C4-2B (cell line): ENCODE measurements around the gene EOLA1.

ENCODE experiments used
- ZFX ChIP-seq: fragments of 450-650 bp; IDR thresholded peaks from 2 replicates; pipeline ENCODE4 v1.6.1; 2017
- TF ChIP-seq, protein P1 (sequence below): fragments of 450-650 bp; conservative IDR thresholded peaks from 2 replicates; pipeline ENCODE4 v1.5.1; 2017; ENCODE audit warnings: mild to moderate bottlenecking

DNA sequence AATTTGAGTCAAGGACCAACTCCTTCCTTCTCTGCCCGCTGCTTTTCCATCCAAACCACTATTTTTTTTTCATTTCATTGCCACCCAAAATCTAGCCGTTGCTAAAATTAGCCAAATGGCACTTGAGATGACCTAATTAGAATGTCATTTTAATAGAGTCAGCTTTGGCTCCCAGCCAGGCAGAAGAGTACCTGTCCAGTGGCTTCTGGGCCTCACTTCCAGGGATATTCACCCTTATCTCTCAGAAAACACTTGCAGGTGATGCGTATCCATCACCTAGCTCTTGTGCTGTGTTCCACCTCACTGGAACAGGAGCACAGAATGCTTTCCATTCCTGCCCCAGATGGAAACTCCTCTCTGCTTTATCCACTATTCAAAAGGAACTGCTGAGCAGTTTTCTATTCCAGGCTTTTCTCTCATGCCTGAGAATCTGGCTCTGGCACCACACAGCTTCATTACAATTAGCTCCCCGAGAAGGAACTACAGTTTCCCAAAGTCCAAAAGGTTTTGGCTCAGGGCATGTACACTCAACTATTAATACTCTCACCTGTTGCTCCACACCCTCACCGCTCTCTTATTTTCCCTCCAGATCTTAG, 28.0 kb downstream of the EOLA1 start:
- TF ChIP-seq, protein P1, sequence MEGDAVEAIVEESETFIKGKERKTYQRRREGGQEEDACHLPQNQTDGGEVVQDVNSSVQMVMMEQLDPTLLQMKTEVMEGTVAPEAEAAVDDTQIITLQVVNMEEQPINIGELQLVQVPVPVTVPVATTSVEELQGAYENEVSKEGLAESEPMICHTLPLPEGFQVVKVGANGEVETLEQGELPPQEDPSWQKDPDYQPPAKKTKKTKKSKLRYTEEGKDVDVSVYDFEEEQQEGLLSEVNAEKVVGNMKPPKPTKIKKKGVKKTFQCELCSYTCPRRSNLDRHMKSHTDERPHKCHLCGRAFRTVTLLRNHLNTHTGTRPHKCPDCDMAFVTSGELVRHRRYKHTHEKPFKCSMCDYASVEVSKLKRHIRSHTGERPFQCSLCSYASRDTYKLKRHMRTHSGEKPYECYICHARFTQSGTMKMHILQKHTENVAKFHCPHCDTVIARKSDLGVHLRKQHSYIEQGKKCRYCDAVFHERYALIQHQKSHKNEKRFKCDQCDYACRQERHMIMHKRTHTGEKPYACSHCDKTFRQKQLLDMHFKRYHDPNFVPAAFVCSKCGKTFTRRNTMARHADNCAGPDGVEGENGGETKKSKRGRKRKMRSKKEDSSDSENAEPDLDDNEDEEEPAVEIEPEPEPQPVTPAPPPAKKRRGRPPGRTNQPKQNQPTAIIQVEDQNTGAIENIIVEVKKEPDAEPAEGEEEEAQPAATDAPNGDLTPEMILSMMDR = no peak
- no peak for TF ChIP-seq ZFX
